ENCODE measurements around the gene TNFAIP8. TPM values are rescaled to one million over a fixed set of nuclear protein-coding genes. Genes with fewer than 3 reads are reported as not detected.

TNFAIP8 gene
- total and polyA plus RNA-seq, 2 experiments from 2014 or later, result 18.3 to 37.6 TPM

DNA sequence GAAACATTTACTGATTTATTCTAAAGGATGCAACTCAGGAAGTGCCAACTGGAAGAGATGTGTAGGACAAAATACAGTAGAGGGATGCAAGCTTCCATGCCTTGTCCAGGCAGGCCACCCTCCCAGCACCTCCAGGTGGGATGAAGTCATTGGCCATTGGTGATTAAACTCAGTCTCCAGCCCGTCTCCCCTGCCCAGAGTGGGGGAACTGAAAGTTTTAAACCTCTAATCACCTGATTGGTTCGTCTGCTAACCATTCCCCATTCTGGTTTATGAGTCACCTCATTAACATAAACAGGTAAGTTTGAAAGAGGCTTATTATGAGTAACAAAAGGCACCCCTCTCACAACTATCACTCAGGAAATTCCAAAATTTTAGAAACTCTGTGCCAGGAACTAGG lies 8.1 kb downstream of the TNFAIP8 start:
- Histone ChIP-seq H3K9me3 (ENCODE audit: low read depth) (no peaks in the 10 kb centered on the region), H3K4me1 (ENCODE audit: insufficient read depth) (peaks cover 16% of the 10 kb centered on the region), H3K27me3 (no peaks in the 10 kb centered on the region), H2AFZ (no peak overlapping the region), H3K79me2 (peaks cover 72% of the 10 kb centered on the region), H3K9me2 (replicated peaks; ENCODE audit: insufficient read depth) (no peaks in the 10 kb centered on the region), H4K20me1 (ENCODE audit: insufficient read depth, poor library complexity, severe bottlenecking) (no peaks in the 10 kb centered on the region), H3K4me2 (no peak overlapping the region), H3K4me3 (no peak overlapping the region), H3K36me3 (replicated peaks; ENCODE audit: insufficient read depth, low read depth) (no peaks in the 10 kb centered on the region), H3K27ac (no peak overlapping the region)
- no peak for DNase-seq (ENCODE audit: low spot score)
- no peak for TF ChIP-seq EZH2phosphoT487 (IDR thresholded peaks at IDR 0.05; ENCODE audit: low read depth, severe bottlenecking, unreplicated experiment)
- TF ChIP-seq, protein P1, sequence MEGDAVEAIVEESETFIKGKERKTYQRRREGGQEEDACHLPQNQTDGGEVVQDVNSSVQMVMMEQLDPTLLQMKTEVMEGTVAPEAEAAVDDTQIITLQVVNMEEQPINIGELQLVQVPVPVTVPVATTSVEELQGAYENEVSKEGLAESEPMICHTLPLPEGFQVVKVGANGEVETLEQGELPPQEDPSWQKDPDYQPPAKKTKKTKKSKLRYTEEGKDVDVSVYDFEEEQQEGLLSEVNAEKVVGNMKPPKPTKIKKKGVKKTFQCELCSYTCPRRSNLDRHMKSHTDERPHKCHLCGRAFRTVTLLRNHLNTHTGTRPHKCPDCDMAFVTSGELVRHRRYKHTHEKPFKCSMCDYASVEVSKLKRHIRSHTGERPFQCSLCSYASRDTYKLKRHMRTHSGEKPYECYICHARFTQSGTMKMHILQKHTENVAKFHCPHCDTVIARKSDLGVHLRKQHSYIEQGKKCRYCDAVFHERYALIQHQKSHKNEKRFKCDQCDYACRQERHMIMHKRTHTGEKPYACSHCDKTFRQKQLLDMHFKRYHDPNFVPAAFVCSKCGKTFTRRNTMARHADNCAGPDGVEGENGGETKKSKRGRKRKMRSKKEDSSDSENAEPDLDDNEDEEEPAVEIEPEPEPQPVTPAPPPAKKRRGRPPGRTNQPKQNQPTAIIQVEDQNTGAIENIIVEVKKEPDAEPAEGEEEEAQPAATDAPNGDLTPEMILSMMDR (IDR thresholded peaks at IDR 0.05; ENCODE audit: poor library complexity), result no peak
- TF ChIP-seq EZH2 (IDR thresholded peaks at IDR 0.05; ENCODE audit: borderline replicate concordance), result no peak
- WGBS (ENCODE audit: low lambda C conversion rate, missing lambda C conversion rate), result 98% methylated on average over 2 of the region's 2 CpGs

DNA sequence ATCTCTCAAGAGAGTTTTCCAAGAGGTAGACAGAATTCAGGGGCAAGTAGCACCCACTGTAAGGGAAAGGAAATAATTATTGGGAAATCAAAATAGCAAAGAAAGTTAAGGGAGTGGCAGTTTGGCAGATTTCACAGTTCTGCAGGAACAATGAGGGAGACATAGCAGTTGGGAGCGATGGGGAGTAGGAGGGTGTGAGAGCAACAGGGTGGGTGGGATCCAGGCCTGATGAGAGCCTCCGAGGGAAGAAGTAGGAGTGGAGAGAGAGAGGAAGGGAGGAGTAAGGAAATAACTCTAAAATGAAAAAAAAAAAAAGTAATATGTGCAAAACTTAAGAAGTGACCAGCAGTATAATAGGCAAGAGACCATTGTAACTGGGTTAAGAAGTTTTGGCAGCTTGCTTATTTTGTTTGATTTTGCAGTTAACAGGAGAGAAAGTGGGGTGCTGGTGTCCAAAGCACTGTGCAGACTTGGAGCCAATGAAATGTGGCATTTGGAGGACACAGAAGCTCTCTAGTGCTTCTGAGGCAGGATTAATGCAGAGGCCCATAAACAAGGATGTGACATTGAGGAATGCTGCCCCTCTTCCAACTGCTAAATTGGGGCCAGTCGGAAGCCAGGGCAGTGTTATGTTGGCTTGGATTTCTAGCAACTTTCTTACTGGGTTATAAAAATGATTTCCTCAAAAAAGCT lies 10.2 kb downstream of the TNFAIP8 start:
- Histone ChIP-seq H2AFZ (no peak overlapping the region), H3K27me3 (no peaks in the 10 kb centered on the region), H3K79me2 (peaks cover 59% of the 10 kb centered on the region), H3K9me2 (replicated peaks; ENCODE audit: insufficient read depth) (no peaks in the 10 kb centered on the region), H3K4me2 (no peak overlapping the region), H4K20me1 (ENCODE audit: insufficient read depth, poor library complexity, severe bottlenecking) (no peaks in the 10 kb centered on the region), H3K4me1 (ENCODE audit: insufficient read depth) (peaks cover 6% of the 10 kb centered on the region), H3K9me3 (ENCODE audit: low read depth) (no peaks in the 10 kb centered on the region), H3K4me3 (no peak overlapping the region), H3K36me3 (replicated peaks; ENCODE audit: insufficient read depth, low read depth) (no peaks in the 10 kb centered on the region), H3K27ac (no peak overlapping the region)
- TF ChIP-seq EZH2phosphoT487 (IDR thresholded peaks at IDR 0.05; ENCODE audit: low read depth, severe bottlenecking, unreplicated experiment), result no peak
- TF ChIP-seq, protein P1 (IDR thresholded peaks at IDR 0.05; ENCODE audit: poor library complexity), result no peak
- no peak for TF ChIP-seq EZH2 (IDR thresholded peaks at IDR 0.05; ENCODE audit: borderline replicate concordance)
- no peak for DNase-seq (ENCODE audit: low spot score)
- 77% methylated on average over 3 of the region's 3 CpGs for WGBS (ENCODE audit: low lambda C conversion rate, missing lambda C conversion rate)

DNA sequence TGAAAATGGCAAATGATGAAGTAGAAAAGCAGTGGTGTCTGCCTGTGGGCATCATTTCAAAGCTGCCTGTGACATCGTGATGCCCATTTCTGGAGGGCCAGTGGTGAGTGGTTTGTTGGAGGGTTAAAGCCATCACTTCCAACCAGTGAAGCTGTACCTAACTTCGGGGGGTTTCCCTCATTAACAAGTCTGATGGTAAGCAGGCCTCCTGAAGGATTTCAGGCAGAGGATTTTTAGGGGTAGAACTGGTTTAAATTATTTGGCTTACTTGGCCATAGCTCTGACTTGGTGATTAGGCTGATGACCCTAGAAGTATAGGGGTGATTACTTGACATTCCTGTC lies 10.7 kb downstream of the TNFAIP8 start:
- Histone ChIP-seq H3K79me2 (peaks cover 56% of the 10 kb centered on the region), H3K4me3 (no peak overlapping the region), H4K20me1 (ENCODE audit: insufficient read depth, poor library complexity, severe bottlenecking) (no peaks in the 10 kb centered on the region), H2AFZ (no peak overlapping the region), H3K27me3 (no peaks in the 10 kb centered on the region), H3K9me2 (replicated peaks; ENCODE audit: insufficient read depth) (no peaks in the 10 kb centered on the region), H3K27ac (no peak overlapping the region), H3K4me1 (ENCODE audit: insufficient read depth) (peaks cover 4% of the 10 kb centered on the region), H3K36me3 (replicated peaks; ENCODE audit: insufficient read depth, low read depth) (no peaks in the 10 kb centered on the region), H3K4me2 (no peak overlapping the region), H3K9me3 (ENCODE audit: low read depth) (no peaks in the 10 kb centered on the region)
- DNase-seq (ENCODE audit: low spot score), result no peak
- WGBS (ENCODE audit: low lambda C conversion rate, missing lambda C conversion rate), result 69% methylated on average over 2 of the region's 2 CpGs
- TF ChIP-seq, protein P1 (IDR thresholded peaks at IDR 0.05; ENCODE audit: poor library complexity), result no peak
- no peak for TF ChIP-seq EZH2phosphoT487 (IDR thresholded peaks at IDR 0.05; ENCODE audit: low read depth, severe bottlenecking, unreplicated experiment)
- no peak for TF ChIP-seq EZH2 (IDR thresholded peaks at IDR 0.05; ENCODE audit: borderline replicate concordance)
